Measurements from ENCODE around the gene METTL16. TPM values are rescaled to one million over a fixed set of nuclear protein-coding genes. Genes with fewer than 3 reads are reported as not detected.

Gene METTL16
- total and polyA plus RNA-seq, 2 of the 4 experiments (the other 2 are of a cell fraction): 11.8 to 15.4 TPM

DNA sequence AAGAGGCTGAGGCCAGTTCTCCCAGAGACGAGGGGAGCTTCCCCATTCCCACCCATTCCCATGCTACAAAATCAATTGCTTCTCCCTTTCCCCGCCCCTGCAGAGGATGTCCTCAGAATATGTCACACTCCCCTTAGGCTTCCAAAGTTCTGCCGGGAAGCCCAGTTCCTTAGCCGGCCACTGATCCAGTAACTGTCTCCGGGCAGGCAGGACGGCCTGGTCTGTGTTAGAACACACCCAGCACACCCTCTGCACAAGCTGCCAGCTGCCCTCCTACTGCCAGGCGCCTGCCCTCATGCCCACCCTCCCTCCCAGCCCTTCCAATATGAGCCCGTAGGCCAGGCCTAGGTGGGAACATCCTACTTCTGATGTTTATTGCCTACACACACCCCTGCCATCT lies 143.3 kb downstream of the METTL16 start:
- H3K14ac ChIP-seq (replicated peaks; ENCODE audit: low read depth, low read length): no peak overlapping the region
- POLR2A ChIA-PET (ENCODE audit: unreplicated experiment): no interaction called here
- no TSS peak for BruUV-seq (replicated peaks)

More for the DNA sequence above, 143.3 kb downstream of the METTL16 start:
- H4K8ac ChIP-seq (ENCODE audit: low read depth in 2 of 2, low read length in 2 of 2): no peak overlapping the region
- no peak overlapping the region for H2AFZ ChIP-seq (replicated peaks; ENCODE audit: low read length, poor library complexity)
- intact Hi-C loops (cut with micrococcal nuclease) (no loop called here), in situ Hi-C loops (cut with MboI; ENCODE audit: low sequenced_read_pairs) (no loop called here), dilution Hi-C loops (cut with HindIII; ENCODE audit: low sequenced_read_pairs, unreplicated experiment) (no loop called here)
- no peak overlapping the region for H3K4ac ChIP-seq (ENCODE audit: low read depth, low read length)
- H3K9me3 ChIP-seq (ENCODE audit: control insufficient read depth, insufficient read depth, low read length): no peaks in the 10 kb centered on the region
- H3K18ac ChIP-seq (ENCODE audit: low read depth, low read length): no peak overlapping the region
- H3K9ac ChIP-seq (ENCODE audit: low read depth, low read length): no peak overlapping the region
- 85% methylated on average over 3 of the region's 8 CpGs; no CpG with 5 or more reads in 1 of the 2 experiments for WGBS, 2 experiments (ENCODE audit: extremely low coverage in 2 of 2, insufficient read length in 1 of 2)
- CTCF ChIA-PET: no interaction called here
- H3K9me1 ChIP-seq (ENCODE audit: insufficient read depth, low read length): no peaks in the 10 kb centered on the region
- no peak overlapping the region for H4K5ac ChIP-seq (ENCODE audit: low read depth, low read length)
- no peak overlapping the region for H3K4me3 ChIP-seq (ENCODE audit: insufficient read depth, low read depth, low read length)
- no peak for DNase-seq
- no peak overlapping the region for H2AK9ac ChIP-seq (replicated peaks; ENCODE audit: low read depth, low read length, poor library complexity)
- H4K20me1 ChIP-seq (ENCODE audit: insufficient read depth, low read length): peaks cover 4% of the 10 kb centered on the region; the same call in 1 of the 2 replicates
- H3K56ac ChIP-seq (ENCODE audit: extremely low read depth, insufficient read depth, low read length): no peak overlapping the region
- H2BK15ac ChIP-seq (ENCODE audit: low read depth, low read length): no peak overlapping the region
- peaks cover 46% of the 10 kb centered on the region for H3K36me3 ChIP-seq (ENCODE audit: control insufficient read depth, insufficient read depth, low read length)
- H3K27me3 ChIP-seq (ENCODE audit: control insufficient read depth, insufficient read depth, low read length): no peaks in the 10 kb centered on the region
- no peak overlapping the region for H3K27ac ChIP-seq (ENCODE audit: insufficient read depth, low read length)
- H2BK120ac ChIP-seq (ENCODE audit: low read depth, low read length): no peak overlapping the region
- no peak overlapping the region for H3K23ac ChIP-seq (ENCODE audit: low read depth, low read length)
- no peak overlapping the region for H3K4me2 ChIP-seq (ENCODE audit: low read depth, low read length)
- H2AK5ac ChIP-seq (ENCODE audit: low read depth, low read length): no peak overlapping the region
- no peaks in the 10 kb centered on the region for H3K4me1 ChIP-seq (ENCODE audit: control insufficient read depth, insufficient read depth, low read length)
- H2BK20ac ChIP-seq (ENCODE audit: low read depth, low read length): no peak overlapping the region
- no peak overlapping the region for H2BK5ac ChIP-seq (ENCODE audit: low read depth, low read length, poor library complexity, severe bottlenecking)
- H4K91ac ChIP-seq (ENCODE audit: insufficient read depth, low read depth, low read length): no peak overlapping the region
- no peaks in the 10 kb centered on the region for H3K79me1 ChIP-seq (ENCODE audit: low read depth in 1 of 2, low read length in 2 of 2)
- TF ChIP-seq CEBPB (IDR thresholded peaks at IDR 0.05; ENCODE audit: low read depth, low read length) (no peak), POLR2A (IDR thresholded peaks at IDR 0.05; ENCODE audit: low read depth, low read length) (no peak), MXI1 (IDR thresholded peaks at IDR 0.05; ENCODE audit: borderline replicate concordance, low read depth, low read length) (no peak), ELK1 (IDR thresholded peaks at IDR 0.05; ENCODE audit: borderline replicate concordance, low read depth, low read length) (no peak), MAZ (IDR thresholded peaks at IDR 0.05; ENCODE audit: borderline replicate concordance, low read depth, low read length) (no peak)
- TF ChIP-seq, protein P1, sequence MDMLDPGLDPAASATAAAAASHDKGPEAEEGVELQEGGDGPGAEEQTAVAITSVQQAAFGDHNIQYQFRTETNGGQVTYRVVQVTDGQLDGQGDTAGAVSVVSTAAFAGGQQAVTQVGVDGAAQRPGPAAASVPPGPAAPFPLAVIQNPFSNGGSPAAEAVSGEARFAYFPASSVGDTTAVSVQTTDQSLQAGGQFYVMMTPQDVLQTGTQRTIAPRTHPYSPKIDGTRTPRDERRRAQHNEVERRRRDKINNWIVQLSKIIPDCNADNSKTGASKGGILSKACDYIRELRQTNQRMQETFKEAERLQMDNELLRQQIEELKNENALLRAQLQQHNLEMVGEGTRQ (IDR thresholded peaks at IDR 0.05; ENCODE audit: low read depth, low read length): no peak
- ATAC-seq (ENCODE audit: low read depth): no peak
